Activated naive CD4-positive, alpha-beta T cell treated with anti-CD3 and anti-CD28 coated beads, Interleukin-2, amount 10 ng/mL, durations not matched to agents 7 days and 5 days (primary cell): ENCODE results near the gene FBXL17.
"Not testable (repeated sequence)": the region's sequence is repeated elsewhere in the genome, so short reads cannot be mapped to it uniquely, and the experiment has no call there.

Experiments
- CTCF ChIA-PET: fragments of 350-600 bp; sonication (Branson Sonifier 250); formaldehyde crosslinking; loops from one replicate; lab custom pipeline; 2021; ENCODE audit warnings: antibody characterized with exemption; lab: Charles Lee
- DNase-seq: peaks from one replicate; pipeline ENCODE4 v3.0.0-alpha.2; 2020
- H3K27ac Mint-ChIP-seq: one replicate; pipeline ENCODE4 v1.8.0; 2021; ENCODE audit warnings: mild to moderate bottlenecking, moderate library complexity, mixed read lengths
- H3K27me3 Mint-ChIP-seq: one replicate; pipeline ENCODE4 v1.8.0; 2021; ENCODE audit warnings: mild to moderate bottlenecking, mixed read lengths
- H3K36me3 Mint-ChIP-seq: one replicate; pipeline ENCODE4 v1.8.0; 2021; ENCODE audit warnings: mixed read lengths
- H3K4me1 Mint-ChIP-seq: one replicate; pipeline ENCODE4 v1.8.0; 2021; ENCODE audit warnings: mixed read lengths
- H3K4me3 Mint-ChIP-seq: one replicate; pipeline ENCODE4 v1.8.0; 2021; ENCODE audit warnings: mild to moderate bottlenecking, moderate library complexity, mixed read lengths
- H3K9me3 Mint-ChIP-seq: one replicate; pipeline ENCODE4 v1.8.0; 2021; ENCODE audit warnings: mixed read lengths

FBXL17 gene

GRCh38 chr5:108164574-108164973, 217.3 kb downstream of the FBXL17 start:
- Mint-ChIP-seq H3K9me3 (no peaks in the 10 kb centered on the region), H3K27me3 (no peaks in the 10 kb centered on the region), H3K4me3 (no peak overlapping the region), H3K27ac (no peak overlapping the region), H3K4me1 (no peaks in the 10 kb centered on the region), H3K36me3 (no peaks in the 10 kb centered on the region)
- CTCF ChIA-PET: no interaction called here
- no peak for DNase-seq

- H3K9me3 Mint-ChIP-seq, DNase-seq, H3K4me1 Mint-ChIP-seq, CTCF ChIA-PET, H3K36me3 Mint-ChIP-seq, H3K27me3 Mint-ChIP-seq, H3K27ac Mint-ChIP-seq, H3K4me3 Mint-ChIP-seq: not testable (repeated sequence)
Measured at GRCh38 chr5:108152854-108153253, 229.0 kb downstream of the FBXL17 start.

- no peak for DNase-seq
- H3K36me3 Mint-ChIP-seq: no peaks in the 10 kb centered on the region
- peaks cover 10% of the 10 kb centered on the region for H3K4me1 Mint-ChIP-seq
- no peak overlapping the region for H3K4me3 Mint-ChIP-seq
- H3K9me3 Mint-ChIP-seq: no peaks in the 10 kb centered on the region
- no peak overlapping the region for H3K27ac Mint-ChIP-seq
- CTCF ChIA-PET: interaction anchor here (0.6 to 1.0 kb wide), 2 partner anchors 196 to 830 kb away, joined by 3 read pairs; no protein-coding TSS in a partner anchor
- no peaks in the 10 kb centered on the region for H3K27me3 Mint-ChIP-seq
Measured at GRCh38 chr5:108149369-108149768, 232.5 kb downstream of the FBXL17 start.

GRCh38 chr5:108148715-108149139, 233.2 kb downstream of the FBXL17 start:
- no peak overlapping the region for H3K4me3 Mint-ChIP-seq
- peaks cover 10% of the 10 kb centered on the region for H3K4me1 Mint-ChIP-seq
- H3K9me3 Mint-ChIP-seq: no peaks in the 10 kb centered on the region
- H3K36me3 Mint-ChIP-seq: no peaks in the 10 kb centered on the region
- no peak overlapping the region for H3K27ac Mint-ChIP-seq
- CTCF ChIA-PET: interaction anchor here (1.0 kb wide), 1 partner anchor 197 kb away, joined by 3 read pairs; no protein-coding TSS in a partner anchor
- no peaks in the 10 kb centered on the region for H3K27me3 Mint-ChIP-seq
- DNase-seq: no peak

GRCh38 chr5:108146222-108146621, 235.7 kb downstream of the FBXL17 start:
- no peaks in the 10 kb centered on the region for H3K9me3 Mint-ChIP-seq
- no peak overlapping the region for H3K4me3 Mint-ChIP-seq
- no peak overlapping the region for H3K27ac Mint-ChIP-seq
- H3K27me3 Mint-ChIP-seq: no peaks in the 10 kb centered on the region
- no peak for DNase-seq
- no peaks in the 10 kb centered on the region for H3K36me3 Mint-ChIP-seq
- peaks cover 10% of the 10 kb centered on the region for H3K4me1 Mint-ChIP-seq
- CTCF ChIA-PET: no interaction called here

GRCh38 chr5:108145351-108145750, 236.5 kb downstream of the FBXL17 start:
- Mint-ChIP-seq H3K4me1 (peaks cover 10% of the 10 kb centered on the region), H3K27me3 (no peaks in the 10 kb centered on the region), H3K4me3 (no peak overlapping the region), H3K27ac (no peak overlapping the region), H3K36me3 (no peaks in the 10 kb centered on the region), H3K9me3 (no peaks in the 10 kb centered on the region)
- CTCF ChIA-PET: no interaction called here
- no peak for DNase-seq

GRCh38 chr5:108144332-108144731, 237.6 kb downstream of the FBXL17 start:
- Mint-ChIP-seq H3K4me1 (peaks cover 10% of the 10 kb centered on the region), H3K27me3 (no peaks in the 10 kb centered on the region), H3K27ac (no peak overlapping the region), H3K9me3 (no peaks in the 10 kb centered on the region), H3K36me3 (no peaks in the 10 kb centered on the region), H3K4me3 (no peak overlapping the region)
- CTCF ChIA-PET: no interaction called here
- no peak for DNase-seq

GRCh38 chr5:108143581-108143980, 238.3 kb downstream of the FBXL17 start:
- Mint-ChIP-seq H3K27ac (no peak overlapping the region), H3K4me3 (no peak overlapping the region), H3K36me3 (no peaks in the 10 kb centered on the region), H3K27me3 (no peaks in the 10 kb centered on the region), H3K4me1 (peaks cover 10% of the 10 kb centered on the region), H3K9me3 (no peaks in the 10 kb centered on the region)
- CTCF ChIA-PET: no interaction called here
- DNase-seq: no peak

- H3K4me1 Mint-ChIP-seq: peaks cover 10% of the 10 kb centered on the region
- H3K4me3 Mint-ChIP-seq: no peak overlapping the region
- H3K27ac Mint-ChIP-seq: no peak overlapping the region
- no peaks in the 10 kb centered on the region for H3K27me3 Mint-ChIP-seq
- no peak for DNase-seq
- H3K36me3 Mint-ChIP-seq: no peaks in the 10 kb centered on the region
- no peaks in the 10 kb centered on the region for H3K9me3 Mint-ChIP-seq
- CTCF ChIA-PET: interaction anchor here (1.0 kb wide), 1 partner anchor 48 kb away, joined by 3 read pairs; no protein-coding TSS in a partner anchor
Measured at GRCh38 chr5:108141676-108142075, 240.2 kb downstream of the FBXL17 start.

- H3K36me3 Mint-ChIP-seq: no peaks in the 10 kb centered on the region
- CTCF ChIA-PET: no interaction called here
- H3K27ac Mint-ChIP-seq: no peak overlapping the region
- H3K27me3 Mint-ChIP-seq: no peaks in the 10 kb centered on the region
- H3K9me3 Mint-ChIP-seq: no peaks in the 10 kb centered on the region
- no peak for DNase-seq
- H3K4me1 Mint-ChIP-seq: no peaks in the 10 kb centered on the region
- H3K4me3 Mint-ChIP-seq: no peak overlapping the region
Measured at GRCh38 chr5:108136493-108136892, 245.4 kb downstream of the FBXL17 start.

GRCh38 chr5:108129129-108129528, 252.8 kb downstream of the FBXL17 start:
- Mint-ChIP-seq H3K4me3 (no peak overlapping the region), H3K27ac (no peak overlapping the region), H3K9me3 (no peaks in the 10 kb centered on the region), H3K27me3 (no peaks in the 10 kb centered on the region), H3K36me3 (no peaks in the 10 kb centered on the region), H3K4me1 (no peaks in the 10 kb centered on the region)
- CTCF ChIA-PET: no interaction called here
- no peak for DNase-seq

GRCh38 chr5:108125771-108126511, 256.0 kb downstream of the FBXL17 start:
- H3K27ac Mint-ChIP-seq: no peak overlapping the region
- no peaks in the 10 kb centered on the region for H3K4me1 Mint-ChIP-seq
- no peak for DNase-seq
- no peak overlapping the region for H3K4me3 Mint-ChIP-seq
- H3K9me3 Mint-ChIP-seq: no peaks in the 10 kb centered on the region
- H3K36me3 Mint-ChIP-seq: no peaks in the 10 kb centered on the region
- CTCF ChIA-PET: interaction anchor here (0.7 kb wide), 1 partner anchor 134 kb away, joined by 3 read pairs; no protein-coding TSS in a partner anchor
- no peaks in the 10 kb centered on the region for H3K27me3 Mint-ChIP-seq

- Mint-ChIP-seq H3K9me3 (no peaks in the 10 kb centered on the region), H3K4me1 (no peaks in the 10 kb centered on the region), H3K27ac (no peak overlapping the region), H3K27me3 (no peaks in the 10 kb centered on the region), H3K4me3 (no peak overlapping the region), H3K36me3 (no peaks in the 10 kb centered on the region)
- no peak for DNase-seq
- CTCF ChIA-PET: no interaction called here
Measured at GRCh38 chr5:108124596-108124995, 257.3 kb downstream of the FBXL17 start.

- CTCF ChIA-PET: interaction anchor here (0.6 kb wide), 1 partner anchor 29 kb away, joined by 3 read pairs; no protein-coding TSS in a partner anchor
- Mint-ChIP-seq H3K4me3 (no peak overlapping the region), H3K36me3 (no peaks in the 10 kb centered on the region), H3K27ac (no peak overlapping the region), H3K9me3 (no peaks in the 10 kb centered on the region), H3K4me1 (no peaks in the 10 kb centered on the region), H3K27me3 (no peaks in the 10 kb centered on the region)
- no peak for DNase-seq
Measured at GRCh38 chr5:108122702-108123101, 259.2 kb downstream of the FBXL17 start.

GRCh38 chr5:108118813-108119514, 262.9 kb downstream of the FBXL17 start:
- H3K27me3 Mint-ChIP-seq: no peaks in the 10 kb centered on the region
- H3K9me3 Mint-ChIP-seq: no peaks in the 10 kb centered on the region
- no peak for DNase-seq
- H3K4me3 Mint-ChIP-seq: no peak overlapping the region
- no peaks in the 10 kb centered on the region for H3K36me3 Mint-ChIP-seq
- no peaks in the 10 kb centered on the region for H3K4me1 Mint-ChIP-seq
- H3K27ac Mint-ChIP-seq: no peak overlapping the region
- CTCF ChIA-PET: no interaction called here
